ENCODE data around the gene QSOX1. TPM values are rescaled to one million over a fixed set of nuclear protein-coding genes. Genes with fewer than 3 reads are reported as not detected.

QSOX1 gene
- total and polyA plus RNA-seq, 2 of the 4 experiments (the other 2 are of a cell fraction) = 102 to 791 TPM

DNA sequence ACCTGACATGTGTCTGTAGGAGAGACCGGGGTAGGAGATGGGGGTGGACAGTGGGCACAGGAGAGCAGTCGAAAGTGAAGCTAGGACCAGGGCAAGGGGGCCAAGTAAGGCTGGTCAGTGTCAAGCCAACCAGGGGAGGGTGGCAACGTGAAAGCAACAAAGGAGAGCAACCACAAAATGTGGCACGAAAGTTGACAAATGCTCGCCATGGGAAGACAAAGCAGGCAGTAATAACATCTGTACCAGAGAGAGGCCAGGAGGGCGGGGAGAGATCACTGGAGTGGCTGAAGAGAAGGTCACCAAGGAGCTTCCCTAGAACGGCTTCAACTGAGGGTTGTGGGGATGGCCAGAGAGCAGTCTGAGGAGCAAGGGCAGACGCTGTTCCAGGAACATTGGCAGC, 17.0 kb downstream of the QSOX1 start:
- no peak overlapping the region for H3K56ac ChIP-seq (ENCODE audit: extremely low read depth, insufficient read depth, low read length)
- no peak overlapping the region for H4K5ac ChIP-seq (ENCODE audit: low read depth, low read length)
- H3K23ac ChIP-seq (ENCODE audit: low read depth, low read length) = no peak overlapping the region
- dilution Hi-C loops (cut with HindIII; ENCODE audit: low sequenced_read_pairs, unreplicated experiment) (loop anchor here (25.0 kb wide), 1 partner anchor 134 kb away; no protein-coding TSS in a partner anchor), in situ Hi-C loops (cut with MboI; ENCODE audit: low sequenced_read_pairs) (loop anchor here (25.0 kb wide), 1 partner anchor 459 kb away; no protein-coding TSS in a partner anchor), intact Hi-C loops (cut with micrococcal nuclease) (no loop called here)
- peaks cover 35% of the 10 kb centered on the region for H3K4me1 ChIP-seq (ENCODE audit: control insufficient read depth, insufficient read depth, low read length)
- no peak overlapping the region for H2AK9ac ChIP-seq (replicated peaks; ENCODE audit: low read depth, low read length, poor library complexity)
- DNase-seq = no peak
- no peak overlapping the region for H3K18ac ChIP-seq (ENCODE audit: low read depth, low read length)
- H3K36me3 ChIP-seq (ENCODE audit: control insufficient read depth, insufficient read depth, low read length) = peaks cover 87% of the 10 kb centered on the region
- no peak overlapping the region for H2AK5ac ChIP-seq (ENCODE audit: low read depth, low read length)
- H3K4me3 ChIP-seq (ENCODE audit: insufficient read depth, low read depth, low read length) = no peak overlapping the region
- H4K91ac ChIP-seq (ENCODE audit: insufficient read depth, low read depth, low read length) = no peak overlapping the region
- H2BK5ac ChIP-seq (ENCODE audit: low read depth, low read length, poor library complexity, severe bottlenecking) = no peak overlapping the region
- TF ChIP-seq MAZ (IDR thresholded peaks at IDR 0.05; ENCODE audit: borderline replicate concordance, low read depth, low read length) (no peak), CTCF (conservative IDR thresholded peaks at IDR 0.05; ENCODE audit: low read depth, low read length) (no peak), MAFK (IDR thresholded peaks at IDR 0.05; ENCODE audit: low read depth, low read length) (no peak), CEBPB (IDR thresholded peaks at IDR 0.05; ENCODE audit: low read depth, low read length) (no peak), CHD1 (IDR thresholded peaks at IDR 0.05; ENCODE audit: low read depth, low read length) (no peak), RFX5 (IDR thresholded peaks at IDR 0.05; ENCODE audit: low read depth, low read length) (no peak)
- H3K27ac ChIP-seq (ENCODE audit: insufficient read depth, low read length) = no peak overlapping the region
- H3K4me2 ChIP-seq (ENCODE audit: low read depth, low read length) = no peak overlapping the region
- CTCF ChIA-PET = no interaction called here
- ATAC-seq (ENCODE audit: low read depth) = no peak
- no TSS peak for BruUV-seq (replicated peaks)
- no peaks in the 10 kb centered on the region for H3K9me3 ChIP-seq (ENCODE audit: control insufficient read depth, insufficient read depth, low read length)
- H2BK20ac ChIP-seq (ENCODE audit: low read depth, low read length) = no peak overlapping the region
- no peaks in the 10 kb centered on the region for H3K27me3 ChIP-seq (ENCODE audit: control insufficient read depth, insufficient read depth, low read length)
- POLR2A ChIA-PET (ENCODE audit: unreplicated experiment) = interaction anchor here (0.6 kb wide), 1 partner anchor 573 kb away, joined by 9 read pairs; no protein-coding TSS in a partner anchor
- H3K79me1 ChIP-seq (ENCODE audit: low read depth in 1 of 2, low read length in 2 of 2) = peaks cover 57 to 94% of the 10 kb centered on the region in 2 experiments
- H4K8ac ChIP-seq (ENCODE audit: low read depth in 2 of 2, low read length in 2 of 2) = 0 out of 4 replicates have a peak overlapping the region, but pooled peaks of 1 of the 2 experiments have one; percentile 14
- H3K9me1 ChIP-seq (ENCODE audit: insufficient read depth, low read length) = peaks cover 52% of the 10 kb centered on the region
- no peak overlapping the region for H3K9ac ChIP-seq (ENCODE audit: low read depth, low read length)
- no peak overlapping the region for H2BK120ac ChIP-seq (ENCODE audit: low read depth, low read length)
- peaks cover 94% of the 10 kb centered on the region for H4K20me1 ChIP-seq (ENCODE audit: insufficient read depth, low read length)
- no peak overlapping the region for H3K4ac ChIP-seq (ENCODE audit: low read depth, low read length)
- no peak overlapping the region for H3K14ac ChIP-seq (replicated peaks; ENCODE audit: low read depth, low read length)
- H2AFZ ChIP-seq (replicated peaks; ENCODE audit: low read length, poor library complexity) = no peak overlapping the region
- WGBS, 2 experiments (ENCODE audit: extremely low coverage in 2 of 2, insufficient read length in 1 of 2) = 92% methylated on average over 4 of the region's 8 CpGs; no CpG with 5 or more reads in 1 of the 2 experiments
- no peak overlapping the region for H2BK15ac ChIP-seq (ENCODE audit: low read depth, low read length)
